SU-DHL-6 (cell line): ENCODE measurements around the gene ACRV1.

Source experiments
- CTCF ChIP-seq: fragments of 200-600 bp; sonication (generic); IDR thresholded peaks from one replicate; pipeline ENCODE4 v1.5.1; 2017; ENCODE audit warnings: antibody characterized with exemption, mild to moderate bottlenecking, low read length, moderate library complexity; ENCODE audit not compliant: insufficient read depth, poor library complexity, severe bottlenecking
- EZH2phosphoT487 ChIP-seq: fragments of 200-600 bp; sonication (generic), shearing (Covaris generic); conservative IDR thresholded peaks from 2 replicates; pipeline ENCODE4 v1.6.1; 2018; ENCODE audit warnings: mild to moderate bottlenecking, antibody characterized with exemption, low read length, moderate library complexity, mixed read lengths

- TF ChIP-seq CTCF (no peak), EZH2phosphoT487 (no peak)
Observed at GRCh38 chr11:125638315-125638714, 42.3 kb downstream of the ACRV1 start.
